ENCODE measurements around the gene RAMP3. TPM values are rescaled to one million over a fixed set of nuclear protein-coding genes. Genes with fewer than 3 reads are reported as not detected.
A peak's percentile ranks its signal among the peaks of the same experiment; 100 is the strongest.
"Not testable (repeated sequence)": the region's sequence is repeated elsewhere in the genome, so short reads cannot be mapped to it uniquely, and the experiment has no call there.

Gene RAMP3, protein sequence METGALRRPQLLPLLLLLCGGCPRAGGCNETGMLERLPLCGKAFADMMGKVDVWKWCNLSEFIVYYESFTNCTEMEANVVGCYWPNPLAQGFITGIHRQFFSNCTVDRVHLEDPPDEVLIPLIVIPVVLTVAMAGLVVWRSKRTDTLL
- polyA plus RNA-seq (ENCODE audit: insufficient read length in 3 of 3), result 10 to 100 TPM in 1 of 3 donors, 1 to 10 TPM in 2; 7.8 to 10.6 (median 9.5) TPM
- long read RNA-seq, donor 1, partial matches to known transcripts, result 0 of 4 reads
- long read RNA-seq, donor 1, other reads (novel, unspliced or antisense), result 0 of 4 reads
- long read RNA-seq, donor 2, partial matches to known transcripts, result 0 of 4 reads
- long read RNA-seq, donor 2, other reads (novel, unspliced or antisense), result 0 of 4 reads
- long read RNA-seq, donor 3, transcript RAMP3-201 (3 exons, 1,323 nt), result major isoform, 19 of 34 reads
- long read RNA-seq, donor 3, partial matches to known transcripts, result 15 of 34 reads
- long read RNA-seq, donor 3, other reads (novel, unspliced or antisense), result 0 of 34 reads
- long read RNA-seq, donor 4, transcript RAMP3-201 (3 exons, 1,323 nt), result major isoform, 9 of 9 reads
- long read RNA-seq, donor 4, partial matches to known transcripts, result 0 of 9 reads
- long read RNA-seq, donor 4, other reads (novel, unspliced or antisense), result 0 of 9 reads
- long read RNA-seq, donor 5, result 0 reads
- long read RNA-seq, donor 6, partial matches to known transcripts, result 0 of 3 reads
- long read RNA-seq, donor 6, other reads (novel, unspliced or antisense), result 0 of 3 reads
- long read RNA-seq, donor 7, transcript RAMP3-201 (3 exons, 1,323 nt), result major isoform, 9 of 9 reads
- long read RNA-seq, donor 7, partial matches to known transcripts, result 0 of 9 reads
- long read RNA-seq, donor 7, other reads (novel, unspliced or antisense), result 0 of 9 reads
- long read RNA-seq, donor 8, result 0 reads
- long read RNA-seq, donor 9, transcript RAMP3-201 (3 exons, 1,323 nt), result major isoform, 10 of 10 reads
- long read RNA-seq, donor 9, partial matches to known transcripts, result 0 of 10 reads
- long read RNA-seq, donor 9, other reads (novel, unspliced or antisense), result 0 of 10 reads
- long read RNA-seq, donor 10, partial matches to known transcripts, result 0 of 4 reads
- long read RNA-seq, donor 10, other reads (novel, unspliced or antisense), result 0 of 4 reads
- long read RNA-seq, donor 11, transcript RAMP3-201 (3 exons, 1,323 nt), result major isoform, 10 of 10 reads
- long read RNA-seq, donor 11, partial matches to known transcripts, result 0 of 10 reads
- long read RNA-seq, donor 11, other reads (novel, unspliced or antisense), result 0 of 10 reads
- long read RNA-seq, donor 12, partial matches to known transcripts, result 0 of 1 reads
- long read RNA-seq, donor 12, other reads (novel, unspliced or antisense), result 0 of 1 reads
- long read RNA-seq, donor 13, result 0 reads
- long read RNA-seq, donor 14, partial matches to known transcripts, result 0 of 3 reads
- long read RNA-seq, donor 14, other reads (novel, unspliced or antisense), result 0 of 3 reads
- long read RNA-seq, donor 15, partial matches to known transcripts, result 0 of 2 reads
- long read RNA-seq, donor 15, other reads (novel, unspliced or antisense), result 0 of 2 reads
- long read RNA-seq, donor 16, transcript RAMP3-201 (3 exons, 1,323 nt), result major isoform, 15 of 15 reads
- long read RNA-seq, donor 16, partial matches to known transcripts, result 0 of 15 reads
- long read RNA-seq, donor 16, other reads (novel, unspliced or antisense), result 0 of 15 reads

DNA sequence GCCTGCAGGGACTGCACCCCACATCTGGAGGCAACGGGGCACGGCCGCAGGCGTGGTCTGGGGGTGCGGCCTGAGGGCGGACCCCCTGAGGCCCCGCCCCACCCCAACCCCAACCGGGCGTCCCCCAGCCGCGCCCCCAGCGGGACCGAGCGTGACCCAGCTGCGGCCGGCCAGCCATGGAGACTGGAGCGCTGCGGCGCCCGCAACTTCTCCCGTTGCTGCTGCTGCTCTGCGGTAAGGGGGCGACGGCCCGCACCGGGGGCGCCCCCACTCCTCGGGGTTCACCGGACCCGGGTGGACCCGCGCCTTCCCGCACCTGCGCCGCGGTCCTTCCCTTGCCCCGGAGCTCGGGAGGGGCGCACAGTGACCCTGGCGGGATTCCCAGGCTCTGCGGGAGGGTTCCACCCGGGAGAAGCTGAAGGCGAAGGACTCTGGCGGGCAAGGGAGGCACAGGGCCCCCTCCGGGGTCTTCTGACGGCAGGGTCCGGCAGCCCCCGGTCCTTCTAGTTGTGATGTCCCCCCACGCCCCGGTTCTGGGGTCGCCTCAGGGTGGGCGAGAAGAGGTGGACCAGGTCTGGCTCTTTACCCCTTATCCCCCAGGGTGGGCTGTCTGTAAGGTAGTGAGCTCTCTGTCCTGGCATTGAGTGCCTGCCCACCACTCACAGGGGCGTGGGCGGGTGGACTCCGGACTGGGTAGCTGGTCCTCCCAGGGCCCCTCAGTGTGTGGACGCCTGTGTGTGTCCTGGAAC, at the start of gene RAMP3:
TSS of gene RAMP3 (plus strand) at position 139 of the 749 bp plus-strand sequence. CDS start at position 177, 38 bp downstream.
- DNase-seq (ENCODE audit: extremely low read depth in 1 of 11, low read depth in 9 of 11, low spot score in 4 of 11), result no peak

DNA sequence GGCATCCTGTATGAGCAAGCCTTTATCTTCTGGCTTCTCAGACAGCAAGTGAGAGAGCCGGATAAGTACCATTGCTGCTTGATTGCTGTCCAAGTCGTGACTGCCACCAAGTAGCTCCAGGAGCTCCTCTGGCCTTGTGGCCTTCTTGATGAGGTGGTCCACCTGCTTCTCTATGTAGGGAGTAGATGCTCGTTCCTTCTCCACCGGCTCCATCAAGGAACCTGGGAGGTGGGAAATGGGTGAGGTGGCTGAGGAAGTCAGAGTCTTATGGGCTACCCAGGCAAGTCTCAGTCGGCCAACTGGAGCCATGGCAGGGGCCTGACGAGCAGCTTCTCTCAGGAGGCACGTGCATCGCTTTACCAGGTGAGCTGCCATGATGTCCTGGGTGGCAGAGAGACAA, 48.7 kb upstream of the RAMP3 start:
- DNase-seq (ENCODE audit: extremely low read depth in 1 of 11, low read depth in 9 of 11, low spot score in 4 of 11), result no peak

DNA sequence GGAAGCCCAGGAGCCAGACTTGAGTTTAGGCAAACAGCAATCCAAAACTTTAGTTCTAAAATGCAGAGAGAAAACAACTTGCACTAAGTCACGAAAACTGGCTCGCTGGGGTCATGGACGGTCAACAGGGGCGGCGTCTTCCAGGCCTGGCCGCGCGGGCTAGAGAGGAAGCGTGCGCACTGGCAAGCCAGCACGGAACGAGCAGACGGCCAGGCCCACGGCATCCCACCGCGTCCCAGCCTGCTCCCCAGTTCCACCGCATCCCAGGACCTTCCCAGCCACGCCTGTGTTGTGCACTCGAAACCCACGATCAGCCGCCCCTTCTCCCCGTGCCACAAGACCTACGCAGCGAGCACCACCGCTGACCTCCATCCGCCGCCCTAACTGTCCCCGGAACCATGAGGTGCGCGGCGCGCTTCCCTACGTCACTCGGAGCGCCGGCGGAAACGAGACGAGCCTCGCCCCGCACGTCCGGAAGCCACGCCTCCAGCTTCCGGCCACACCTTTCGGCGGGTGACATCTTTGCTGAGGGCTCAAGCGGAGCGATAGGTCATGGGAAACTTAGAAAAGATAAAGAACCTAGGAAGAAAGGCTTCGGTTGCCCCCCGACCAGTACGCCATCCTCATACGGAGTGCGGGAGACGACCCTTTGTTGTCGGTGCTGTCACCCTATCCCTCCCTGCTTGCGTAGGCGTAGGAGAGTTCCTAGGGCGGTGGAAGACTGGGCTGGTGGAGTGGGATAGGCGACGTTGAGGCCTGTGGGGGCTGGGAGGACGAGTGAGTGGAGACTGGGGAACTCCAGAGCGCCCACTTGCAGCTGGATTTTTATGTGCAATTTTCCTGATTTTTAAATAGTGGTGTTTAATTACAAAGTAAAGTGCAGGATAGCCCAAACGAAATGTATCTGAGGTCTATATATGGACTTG, 46.0 kb upstream of the RAMP3 start, which contains the start of gene TBRG4:
TSS of gene TBRG4 (minus strand) at position 400 of the 926 bp plus-strand sequence. CDS start 2,460 bp downstream, outside the sequence.
- DNase-seq (ENCODE audit: extremely low read depth in 1 of 11, low read depth in 9 of 11, low spot score in 4 of 11), result peak; percentile 90 to 96 (median 94)

DNA sequence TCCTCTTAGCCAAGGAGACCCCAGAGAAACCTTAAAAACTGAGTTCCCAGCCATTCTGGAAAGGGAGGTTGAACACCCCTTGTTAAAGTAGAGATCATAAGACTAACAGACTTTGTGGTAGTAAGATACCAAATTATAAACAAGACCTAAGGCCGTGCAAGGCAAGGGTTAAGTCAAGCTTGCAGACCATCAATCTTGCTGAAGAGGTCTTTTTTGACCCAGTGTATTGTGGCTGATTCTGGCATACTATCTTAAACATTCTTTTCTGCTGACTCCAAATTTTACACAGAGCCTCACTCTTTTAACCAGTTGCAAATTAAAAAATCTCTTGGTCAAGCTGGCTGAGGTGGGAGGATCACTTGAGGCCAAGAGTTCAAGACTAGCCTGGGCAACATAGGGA, 44.9 kb upstream of the RAMP3 start:
- DNase-seq (ENCODE audit: extremely low read depth in 1 of 11, low read depth in 9 of 11, low spot score in 4 of 11), result no peak

DNA sequence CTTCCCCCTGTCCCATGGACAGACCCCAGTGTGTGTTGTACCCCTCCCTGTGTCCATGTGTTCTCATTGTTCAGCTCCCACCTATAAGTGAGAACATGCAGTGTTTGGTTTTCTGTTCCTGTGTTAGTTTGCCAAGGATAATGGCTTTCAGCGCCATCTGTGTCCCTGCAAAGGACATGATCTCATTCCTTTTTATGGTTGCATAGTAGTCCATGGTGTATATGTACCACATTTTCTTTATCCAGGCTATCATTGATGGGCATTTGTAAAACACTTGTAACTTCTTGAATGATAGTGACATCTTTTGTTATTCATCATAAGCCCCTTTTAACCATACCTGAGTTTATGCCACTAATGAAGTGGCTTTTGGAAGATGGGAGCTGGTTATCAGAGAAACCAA, 43.3 kb upstream of the RAMP3 start:
- not testable (repeated sequence) for DNase-seq (ENCODE audit: extremely low read depth in 1 of 11, low read depth in 9 of 11, low spot score in 4 of 11)

DNA sequence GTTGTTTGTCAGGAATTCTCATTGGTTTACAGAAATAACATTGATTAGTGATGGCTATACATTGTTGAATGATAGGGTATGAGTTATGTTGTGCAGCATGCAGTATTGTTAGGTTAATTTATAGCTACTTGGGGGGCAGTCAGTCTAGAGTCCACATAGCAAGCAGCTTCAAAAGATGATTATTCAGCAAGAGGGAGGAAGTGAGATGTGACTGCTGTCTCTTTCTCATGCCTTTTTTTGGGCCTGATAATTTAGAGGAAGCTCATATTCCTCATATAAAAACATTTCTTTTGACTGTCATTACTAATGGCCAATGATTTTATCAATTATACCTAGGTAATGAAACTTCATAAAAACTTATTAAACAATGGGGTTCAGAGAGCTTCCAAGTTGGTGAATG, 42.7 kb upstream of the RAMP3 start:
- DNase-seq (ENCODE audit: extremely low read depth in 1 of 11, low read depth in 9 of 11, low spot score in 4 of 11), result no peak

DNA sequence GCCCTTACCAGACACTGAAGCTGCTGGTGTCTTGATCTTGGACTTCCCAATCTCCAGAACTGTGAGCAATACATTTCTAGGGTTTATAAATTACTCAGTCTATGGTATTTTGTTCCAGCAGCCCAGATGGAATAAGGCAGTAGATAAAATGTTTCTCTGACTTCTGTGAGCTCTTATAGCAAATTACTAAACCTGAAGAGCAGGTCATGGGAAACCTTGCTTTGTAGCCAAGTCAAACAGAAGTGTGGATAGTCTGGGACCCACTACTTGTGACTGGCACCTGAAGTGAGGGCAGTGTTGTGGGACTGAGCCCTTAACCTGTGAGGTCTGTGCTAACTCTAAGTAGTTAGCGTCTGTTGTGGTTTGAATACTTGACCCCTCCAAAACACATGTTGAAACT, 41.5 kb upstream of the RAMP3 start:
- DNase-seq (ENCODE audit: extremely low read depth in 1 of 11, low read depth in 9 of 11, low spot score in 4 of 11), result no peak

DNA sequence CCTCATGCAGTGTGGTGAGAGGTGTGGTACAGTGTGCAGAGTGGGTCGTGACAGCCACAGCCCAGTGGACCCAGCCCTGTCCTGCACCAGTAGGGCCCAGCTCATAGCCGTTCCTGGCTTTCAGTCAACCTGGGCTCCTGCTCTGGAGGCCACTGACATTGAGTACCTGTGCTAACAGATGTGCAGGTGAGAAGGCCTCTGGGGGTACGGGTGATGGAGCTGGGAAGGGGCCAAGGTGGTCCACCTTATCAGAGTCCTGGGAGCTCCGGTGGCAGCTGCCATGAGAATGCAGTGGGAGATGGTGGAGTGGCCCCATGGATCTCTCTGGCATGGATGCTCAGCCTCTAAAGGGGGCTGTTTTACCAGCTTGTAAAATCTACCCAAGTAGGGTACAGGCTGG, 40.0 kb upstream of the RAMP3 start:
- DNase-seq (ENCODE audit: extremely low read depth in 1 of 11, low read depth in 9 of 11, low spot score in 4 of 11), result no peak

DNA sequence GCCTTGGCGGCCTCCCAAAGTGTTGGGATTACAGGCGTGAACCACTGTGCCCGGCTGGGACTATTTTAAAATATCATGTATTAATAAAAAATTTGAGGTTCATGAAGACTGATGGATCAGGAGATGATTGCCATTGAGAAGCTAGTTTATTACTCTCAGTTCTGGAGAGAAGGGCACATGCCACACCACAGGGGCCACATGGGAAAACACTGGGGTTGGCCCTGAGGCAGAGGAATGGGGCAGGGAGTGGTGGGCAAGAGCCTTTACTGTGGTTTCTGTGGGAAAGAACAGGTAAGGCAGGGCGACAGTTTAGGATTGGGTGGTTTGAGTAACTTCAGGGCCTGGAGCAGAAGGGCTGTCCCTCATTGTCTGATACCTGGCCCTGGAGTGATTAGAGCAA, 39.3 kb upstream of the RAMP3 start:
- no peak for DNase-seq (ENCODE audit: extremely low read depth in 1 of 11, low read depth in 9 of 11, low spot score in 4 of 11)

DNA sequence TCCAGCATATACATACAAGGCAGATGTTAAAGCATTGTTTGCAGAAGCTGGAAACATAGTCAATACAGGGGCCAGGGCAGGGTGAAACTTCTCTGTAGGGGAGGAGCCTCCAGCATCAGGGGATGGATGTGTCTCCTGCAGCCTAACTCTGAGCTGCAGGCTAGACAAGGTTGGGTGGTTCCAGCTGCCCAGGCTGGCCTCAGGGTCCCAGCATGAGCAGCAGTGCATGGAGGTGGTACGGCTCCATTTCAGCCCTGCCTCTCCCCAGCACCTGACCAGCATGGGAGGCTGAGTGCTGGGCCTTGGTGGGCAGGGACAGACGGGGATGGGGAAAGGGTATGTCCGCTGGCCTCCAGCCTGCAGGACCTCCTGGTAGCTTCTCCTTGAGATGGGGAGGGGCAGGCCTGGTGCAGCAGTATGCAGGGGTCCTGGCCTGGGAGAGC, 38.7 kb upstream of the RAMP3 start:
- peak in 1 of 11 donors; percentile 18 for DNase-seq (ENCODE audit: extremely low read depth in 1 of 11, low read depth in 9 of 11, low spot score in 4 of 11)

DNA sequence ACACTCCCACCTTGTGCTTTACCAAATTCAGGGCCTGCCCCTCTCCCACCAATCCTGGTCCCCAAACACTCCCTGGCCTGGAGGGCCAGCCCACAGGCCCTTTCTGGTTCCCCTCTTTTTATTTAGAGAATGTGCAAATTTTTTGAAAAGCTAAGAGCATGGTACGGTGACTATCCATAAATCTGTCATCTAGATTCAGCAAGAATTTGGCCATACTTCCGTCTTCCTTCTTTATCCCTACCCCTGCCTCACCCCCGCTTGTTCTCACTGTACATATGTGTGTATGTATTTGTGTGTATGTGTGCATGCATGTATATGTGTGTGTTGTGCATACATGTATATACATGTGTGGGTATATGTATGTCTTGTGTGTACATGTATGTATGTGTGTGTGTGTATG, 38.0 kb upstream of the RAMP3 start:
- no peak for DNase-seq (ENCODE audit: extremely low read depth in 1 of 11, low read depth in 9 of 11, low spot score in 4 of 11)

DNA sequence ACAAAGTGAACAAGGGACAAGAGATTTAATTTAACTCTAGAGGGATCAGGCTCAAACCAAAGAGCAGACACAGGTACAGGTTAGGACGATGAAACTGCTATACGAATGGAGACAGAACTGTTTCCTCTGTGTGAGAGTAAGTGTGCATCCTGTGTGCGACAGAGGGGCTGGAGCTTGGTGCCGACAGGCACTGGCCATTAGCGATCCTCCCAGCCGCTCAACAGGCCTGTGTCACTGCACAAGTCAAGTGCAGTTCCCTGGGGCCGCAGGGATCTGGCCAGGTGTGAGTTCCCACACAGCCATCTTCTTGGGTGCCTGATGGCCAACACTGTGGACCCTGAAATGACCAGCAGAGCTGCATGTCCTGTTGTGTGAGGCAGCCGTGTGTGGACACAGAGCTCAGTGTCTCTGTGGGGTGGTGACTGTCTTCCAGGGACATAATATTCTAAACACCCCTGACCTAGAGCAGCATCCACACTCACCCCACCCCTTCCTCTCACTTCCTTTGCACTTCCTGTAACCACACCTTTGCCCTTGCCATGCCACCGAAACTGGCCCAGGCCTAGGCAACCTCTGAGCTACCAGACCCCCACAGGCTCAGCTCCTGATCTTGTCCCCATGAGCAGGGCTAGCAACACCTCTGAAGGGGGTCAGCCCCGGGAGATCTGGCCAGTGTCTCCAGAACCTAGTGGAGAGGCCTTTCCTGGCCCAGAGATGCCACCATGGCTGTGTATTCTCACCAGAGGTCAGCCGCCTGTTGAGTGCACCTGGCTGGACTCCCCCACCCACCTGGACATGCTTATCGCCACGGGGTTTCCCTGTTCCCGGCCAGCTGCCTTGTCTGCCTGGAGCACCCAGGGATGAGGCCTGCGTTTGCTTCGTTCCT, 34.4 kb upstream of the RAMP3 start:
- DNase-seq (ENCODE audit: extremely low read depth in 1 of 11, low read depth in 9 of 11, low spot score in 4 of 11), result no peak

DNA sequence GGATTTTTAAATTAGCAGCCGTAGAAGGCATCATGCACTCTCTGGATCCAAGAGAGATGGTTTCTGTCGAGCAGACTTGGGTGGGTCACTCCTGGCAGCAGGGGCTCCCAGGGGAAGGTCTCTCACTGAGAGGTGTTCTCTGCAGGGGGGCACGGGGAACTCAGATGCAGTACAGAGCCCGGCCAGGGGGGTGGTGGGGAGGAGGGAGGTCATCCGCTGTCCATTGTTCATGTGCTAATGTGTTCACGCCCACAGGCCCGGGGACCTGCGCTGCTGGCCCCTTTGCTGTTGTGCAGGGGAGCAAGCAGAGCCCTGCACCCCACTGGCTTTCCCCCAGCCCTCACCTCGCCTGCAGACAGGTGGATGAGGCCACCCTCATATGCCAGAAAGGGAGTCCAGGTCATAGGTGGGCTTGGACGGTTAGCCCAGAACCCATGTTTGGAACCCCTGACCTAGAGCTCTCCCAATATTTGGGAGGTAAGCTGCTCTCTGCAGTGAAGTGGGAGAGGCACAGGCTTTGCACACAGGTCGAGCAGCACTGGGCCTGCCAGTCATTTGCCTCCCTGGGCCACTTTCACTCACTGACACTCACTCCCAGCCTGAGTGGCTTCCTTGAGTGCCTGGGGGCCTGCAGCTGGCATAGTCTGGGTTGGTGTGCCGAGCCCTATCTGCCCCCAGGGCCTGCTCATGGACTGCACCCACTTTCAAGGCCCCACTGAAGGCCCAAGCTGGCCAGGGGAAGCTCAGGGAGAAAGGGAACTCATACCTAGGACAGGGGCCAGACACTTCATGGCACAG, 33.5 kb upstream of the RAMP3 start:
- DNase-seq (ENCODE audit: extremely low read depth in 1 of 11, low read depth in 9 of 11, low spot score in 4 of 11), result no peak

DNA sequence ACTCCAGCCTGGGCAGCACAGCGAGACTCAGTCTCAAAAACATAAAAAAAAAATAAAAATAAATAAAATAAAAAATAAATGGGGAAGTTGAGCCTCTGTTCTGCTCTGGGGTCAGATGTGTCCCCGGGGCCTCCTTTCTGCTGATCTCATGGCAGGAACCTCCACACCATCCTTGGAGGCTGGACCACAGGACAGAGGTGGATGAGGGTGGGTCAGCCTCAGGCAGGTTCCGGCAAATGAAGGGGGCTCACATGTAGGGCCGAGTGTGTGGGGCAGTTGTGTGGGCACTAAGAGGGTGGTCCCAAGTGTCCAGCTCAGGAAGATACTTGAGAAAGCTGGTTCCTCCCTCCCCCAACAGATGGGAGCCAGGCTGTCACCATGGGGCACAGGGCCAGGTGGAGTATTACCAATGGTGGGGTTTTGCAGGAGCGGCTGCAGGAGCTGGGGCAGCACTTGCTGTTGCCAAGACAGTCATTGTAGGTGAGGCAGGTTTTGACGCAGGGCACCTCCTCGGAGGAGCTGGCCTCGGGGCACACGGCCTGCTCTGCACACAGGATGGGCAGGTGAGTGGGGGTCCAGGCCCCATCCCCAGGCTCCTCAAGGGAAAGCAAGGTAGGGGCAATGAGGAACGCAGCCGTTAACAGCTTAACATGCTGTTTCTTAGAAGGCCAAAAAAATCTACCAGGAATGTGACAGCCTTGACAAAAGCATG, 32.2 kb upstream of the RAMP3 start:
- no peak for DNase-seq (ENCODE audit: extremely low read depth in 1 of 11, low read depth in 9 of 11, low spot score in 4 of 11)
